Neural cell (in vitro differentiated cells): ENCODE results near the gene DNAJC5.

ENCODE experiments used
- CTCF ChIP-seq: fragments of 450-650 bp; IDR thresholded peaks from 2 replicates; pipeline ENCODE4 v1.5.1; 2014; ENCODE audit warnings: antibody characterized with exemption, mild to moderate bottlenecking, moderate library complexity; ENCODE audit not compliant: poor library complexity, severe bottlenecking
- EP300 ChIP-seq: fragments of 450-650 bp; conservative IDR thresholded peaks from 2 replicates; pipeline ENCODE4 v1.6.1; 2014; ENCODE audit warnings: antibody characterized with exemption, mild to moderate bottlenecking, moderate library complexity; ENCODE audit not compliant: poor library complexity, severe bottlenecking
- POLR2AphosphoS5 ChIP-seq: IDR thresholded peaks from 2 replicates; pipeline ENCODE4 v1.6.1; 2012
- SMC3 ChIP-seq: fragments of 450-650 bp; conservative IDR thresholded peaks from 2 replicates; pipeline ENCODE4 v1.6.1; 2014; ENCODE audit warnings: antibody characterized with exemption, mild to moderate bottlenecking, moderate library complexity; ENCODE audit not compliant: poor library complexity

DNA sequence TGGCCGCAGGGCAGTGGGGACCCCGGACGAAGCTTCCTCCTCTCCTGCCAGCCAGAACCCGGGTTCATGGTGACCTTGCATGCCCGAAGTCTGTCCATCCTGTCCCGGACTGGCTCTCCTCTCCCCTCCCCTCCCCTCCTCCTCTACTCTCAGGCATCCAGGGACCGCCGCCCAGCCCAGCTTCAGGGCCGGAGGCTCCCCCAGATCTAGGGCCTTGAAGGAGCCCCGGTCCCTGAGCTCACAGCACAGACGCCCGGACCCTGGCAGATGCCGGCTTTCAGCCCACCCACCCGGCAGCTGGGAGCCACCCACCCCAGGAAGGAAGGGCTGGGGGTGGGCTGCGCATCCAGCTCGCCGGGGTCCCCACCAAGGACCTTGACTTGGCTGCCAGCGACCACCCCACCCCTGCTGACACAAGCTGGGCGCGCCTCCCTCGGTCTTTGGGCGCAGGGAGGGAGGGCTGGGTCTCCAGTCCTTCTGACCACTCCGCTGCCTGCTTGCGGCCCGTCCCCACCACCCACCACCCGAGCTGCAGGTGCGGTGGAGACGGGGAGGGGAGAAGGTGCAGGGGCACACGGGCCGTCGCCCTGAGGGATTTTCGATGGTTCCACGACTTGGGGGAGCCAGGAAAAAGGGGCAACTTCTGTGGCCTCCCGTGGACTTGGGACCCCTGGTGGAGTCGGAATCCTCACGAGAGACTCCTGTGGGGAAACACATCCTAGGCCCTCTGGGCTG lies 39.4 kb upstream of the DNAJC5 start:
- TF ChIP-seq CTCF: no peak
- no peak for TF ChIP-seq EP300
- TF ChIP-seq SMC3: no peak
- no peak for TF ChIP-seq POLR2AphosphoS5
